SK-MEL-5 (cell line): ENCODE measurements around the gene SLC2A6. TPM values are rescaled to one million over a fixed set of nuclear protein-coding genes. Genes with fewer than 3 reads are reported as not detected.

Experiments used
- DNase-seq: peaks from one replicate; pipeline ENCODE4 v3.0.0-alpha.2; 2016; ENCODE audit warnings: low read depth, low spot score
- in situ Hi-C: cut with HindIII; loops from 2 replicates; pipeline ENCODE4 v1.10.0; 2016; ENCODE audit warnings: low sequenced_read_pairs, high pct_unique_total_duplicates, low pct_unique_long_range_greater_than_20kb
- total RNA-seq: library from RNA; depleted of rRNA; stranded (reverse); fragments of >200 nt; shearing (Covaris generic); gene quantifications from 2 replicates; pipeline ENCODE4 v1.2.3, GENCODE V29; 2014; rRNA removed

SLC2A6 gene
- total RNA-seq, 1 experiment from 2014 or later, result 5.0 TPM

DNA sequence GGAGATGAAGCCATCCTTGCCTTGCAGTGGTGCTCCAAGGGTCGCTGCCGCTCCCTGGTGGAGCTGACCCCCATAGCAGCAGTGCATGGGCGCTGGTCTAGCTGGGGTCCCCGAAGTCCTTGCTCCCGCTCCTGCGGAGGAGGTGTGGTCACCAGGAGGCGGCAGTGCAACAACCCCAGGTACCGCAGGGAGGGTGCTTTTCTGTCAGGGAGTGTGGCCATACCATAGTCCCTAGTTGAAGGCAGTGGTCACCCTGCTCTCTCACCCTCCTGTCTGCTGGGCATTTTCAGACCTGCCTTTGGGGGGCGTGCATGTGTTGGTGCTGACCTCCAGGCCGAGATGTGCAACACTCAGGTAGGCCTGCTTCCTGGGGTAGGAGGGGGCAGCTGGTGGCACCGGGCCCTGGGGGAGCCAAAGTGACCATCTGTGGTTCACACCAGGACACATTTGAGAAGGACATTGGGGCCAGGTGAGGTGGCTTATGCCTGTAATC lies 45.5 kb downstream of the SLC2A6 start:
- in situ Hi-C loops, result no loop called here
- DNase-seq, result no peak

DNA sequence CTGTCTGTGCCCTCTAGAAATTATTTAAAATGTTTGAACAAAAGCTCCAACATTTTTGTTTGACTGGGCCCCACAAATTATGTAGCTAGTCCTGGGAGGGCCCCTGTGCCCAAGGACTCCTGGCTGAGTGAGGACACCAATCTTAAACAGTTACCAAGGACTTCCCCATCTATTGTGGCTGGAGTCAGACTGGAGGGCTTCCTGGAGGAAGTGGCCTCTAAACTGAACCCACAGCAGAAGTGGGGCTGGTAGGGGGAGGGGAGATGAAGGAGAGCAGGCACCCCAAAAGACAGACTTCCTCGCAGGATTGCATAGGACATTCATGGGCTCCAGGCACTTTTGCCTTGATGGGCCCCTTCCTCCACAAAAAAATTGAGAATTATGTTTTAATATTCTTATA lies 48.7 kb downstream of the SLC2A6 start:
- DNase-seq, result no peak
- in situ Hi-C loops, result no loop called here

DNA sequence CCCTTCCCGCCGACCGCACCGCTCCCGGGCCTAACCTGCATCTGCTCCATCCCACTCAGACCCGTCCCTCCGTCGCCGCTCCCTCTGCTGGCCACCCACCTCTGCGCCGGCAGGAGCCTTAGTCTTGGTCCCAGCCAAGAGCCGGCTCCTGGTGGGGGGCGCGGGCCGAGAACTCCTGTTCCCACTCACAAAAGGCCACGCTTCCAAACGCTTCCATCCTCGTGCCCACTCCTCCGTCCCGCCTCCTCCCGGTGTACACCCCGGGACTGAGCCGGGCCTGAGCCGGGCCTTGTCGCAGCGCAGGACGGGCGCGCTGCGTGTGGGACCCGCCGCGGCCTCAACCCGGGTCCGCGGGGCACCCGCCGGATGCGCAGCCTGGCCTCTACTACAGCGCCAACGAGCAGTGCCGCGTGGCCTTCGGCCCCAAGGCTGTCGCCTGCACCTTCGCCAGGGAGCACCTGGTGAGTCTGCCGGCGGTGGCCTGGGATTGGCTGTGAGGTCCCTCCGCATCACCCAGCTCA lies 49.2 kb downstream of the SLC2A6 start:
- in situ Hi-C loops, result no loop called here
- DNase-seq, result no peak

DNA sequence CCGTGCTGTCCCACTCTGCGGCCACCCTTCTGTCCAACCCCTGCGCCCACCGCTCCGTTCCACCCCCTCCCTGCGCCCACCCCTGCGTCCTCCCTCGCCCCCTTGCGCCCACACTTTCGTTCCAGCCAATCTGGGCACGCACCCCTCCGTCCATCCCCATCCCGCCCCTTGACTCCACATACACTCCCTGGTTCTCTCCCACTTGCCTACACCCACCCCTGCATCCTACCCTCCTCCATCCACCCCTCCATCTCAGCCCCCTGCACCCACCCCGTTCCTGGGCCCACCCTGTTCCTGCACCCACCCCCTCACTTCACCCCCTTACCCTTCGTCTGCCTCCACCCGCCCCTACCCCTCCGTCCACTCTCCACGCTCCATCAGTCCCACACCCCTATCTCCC lies 49.7 kb downstream of the SLC2A6 start:
- in situ Hi-C loops, result no loop called here

DNA sequence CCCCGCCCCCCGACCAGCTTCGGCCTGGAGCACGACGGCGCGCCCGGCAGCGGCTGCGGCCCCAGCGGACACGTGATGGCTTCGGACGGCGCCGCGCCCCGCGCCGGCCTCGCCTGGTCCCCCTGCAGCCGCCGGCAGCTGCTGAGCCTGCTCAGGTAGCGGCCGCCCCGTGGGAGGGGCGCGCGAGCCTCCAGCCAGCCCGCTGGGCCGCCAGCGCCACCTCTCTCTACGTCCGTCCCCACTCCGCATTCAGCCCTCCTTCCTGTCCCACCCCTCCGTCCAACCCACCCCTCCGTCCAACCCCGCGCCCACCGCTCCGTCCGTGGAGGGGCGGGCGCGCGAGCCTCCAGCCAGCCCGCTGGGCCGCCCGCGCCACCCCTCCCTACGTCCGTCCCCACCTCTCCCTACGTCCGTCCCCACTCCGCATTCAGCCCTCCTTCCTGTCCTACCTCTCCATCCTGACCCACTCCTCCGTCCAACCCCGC lies 50.2 kb downstream of the SLC2A6 start:
- DNase-seq, result no peak
- in situ Hi-C loops, result no loop called here

More for the DNA sequence above, 49.7 kb downstream of the SLC2A6 start:
- DNase-seq, result no peak

DNA sequence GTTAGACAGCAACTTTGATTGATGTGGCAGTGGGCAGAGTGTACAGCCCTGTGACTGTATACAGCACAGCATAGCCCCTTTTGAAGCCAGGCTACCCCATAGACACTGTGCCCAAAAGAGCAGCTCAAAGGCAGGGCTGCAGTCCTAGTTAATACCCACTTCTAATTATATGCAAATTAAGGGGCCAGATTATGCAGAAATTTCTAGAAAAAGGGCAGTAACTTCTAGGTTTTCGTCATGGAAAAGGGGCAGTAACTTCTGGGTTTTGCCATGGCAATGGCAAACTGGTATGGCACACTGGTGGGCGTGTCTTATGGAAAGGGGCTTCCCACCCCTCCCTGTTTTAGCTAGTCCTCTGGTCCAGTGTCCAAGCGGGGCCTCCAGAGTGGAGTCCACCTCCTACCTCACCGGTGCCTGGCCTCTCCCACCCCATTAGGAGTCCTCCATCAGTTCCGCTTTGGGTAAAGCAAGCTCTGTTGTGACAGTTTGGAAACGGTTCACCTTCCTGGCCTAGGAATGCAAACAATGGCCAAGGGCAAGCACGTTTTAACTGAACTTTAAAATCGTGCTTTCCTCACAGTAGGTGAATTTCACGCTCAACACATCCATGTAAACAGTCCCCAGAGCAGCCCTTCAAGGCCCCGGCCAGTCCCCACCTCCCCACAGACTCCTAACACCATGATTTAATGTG lies 51.1 kb downstream of the SLC2A6 start:
- DNase-seq, result no peak
- in situ Hi-C loops, result no loop called here

DNA sequence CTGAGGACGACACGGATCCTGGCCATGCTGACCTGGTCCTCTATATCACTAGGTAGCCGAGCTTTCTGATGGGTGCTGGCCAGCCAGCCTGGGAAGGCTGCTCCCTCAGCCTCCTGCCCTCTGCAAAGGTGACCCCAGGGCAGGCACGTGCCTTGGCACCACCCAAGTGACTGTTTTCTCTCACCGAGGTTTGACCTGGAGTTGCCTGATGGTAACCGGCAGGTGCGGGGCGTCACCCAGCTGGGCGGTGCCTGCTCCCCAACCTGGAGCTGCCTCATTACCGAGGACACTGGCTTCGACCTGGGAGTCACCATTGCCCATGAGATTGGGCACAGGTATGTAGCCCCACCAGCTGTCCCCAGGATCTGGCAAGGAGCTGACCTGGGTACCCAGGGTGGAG lies 52.9 kb downstream of the SLC2A6 start:
- in situ Hi-C loops, result no loop called here
- DNase-seq, result no peak

DNA sequence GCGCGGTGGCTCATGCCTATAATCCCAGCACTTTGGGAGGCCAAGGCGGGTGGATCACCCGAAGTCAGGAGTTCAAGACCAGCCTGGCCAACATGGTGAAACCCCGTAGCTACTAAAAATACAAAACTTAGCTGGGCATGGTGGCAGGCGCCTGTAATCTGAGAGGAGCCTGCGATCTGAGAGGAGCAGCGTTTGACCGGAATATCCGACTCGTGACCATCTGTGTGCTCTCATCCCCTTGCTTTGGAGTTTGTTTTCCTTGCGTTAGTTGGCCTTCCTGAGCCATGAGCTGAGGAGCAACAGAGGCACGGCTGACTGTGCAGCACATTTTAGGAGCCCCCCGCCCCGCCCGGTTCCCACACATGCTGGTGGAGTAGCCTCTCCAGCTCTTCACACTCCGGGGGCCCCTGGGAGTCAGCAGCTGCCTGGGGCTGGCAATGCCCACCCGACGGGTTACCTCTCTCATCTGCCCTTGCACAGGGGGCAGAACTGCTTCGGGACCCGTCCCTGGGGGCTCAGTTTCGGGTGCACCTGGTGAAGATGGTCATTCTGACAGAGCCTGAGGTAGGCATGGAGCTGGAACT lies 53.8 kb downstream of the SLC2A6 start:
- in situ Hi-C loops, result no loop called here

DNA sequence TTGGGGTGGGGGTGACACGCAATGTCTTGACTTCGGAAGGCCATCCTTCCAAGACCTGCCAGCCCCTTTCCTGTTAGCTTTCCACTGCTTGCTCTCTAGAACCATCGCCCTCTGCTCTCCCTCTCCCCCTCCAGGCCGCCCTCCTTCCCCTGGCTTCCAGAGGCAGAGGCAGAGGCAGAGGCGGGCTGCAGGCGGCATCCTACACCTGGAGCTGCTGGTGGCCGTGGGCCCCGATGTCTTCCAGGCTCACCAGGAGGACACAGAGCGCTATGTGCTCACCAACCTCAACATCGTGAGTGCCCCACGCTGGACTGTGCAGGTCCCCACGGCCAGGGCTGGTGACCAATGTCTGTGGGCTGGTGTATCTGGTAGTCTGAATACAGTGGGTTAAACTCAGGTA lies 54.7 kb downstream of the SLC2A6 start:
- DNase-seq, result no peak
- in situ Hi-C loops, result no loop called here

More for the DNA sequence above, 53.8 kb downstream of the SLC2A6 start:
- no peak for DNase-seq

DNA sequence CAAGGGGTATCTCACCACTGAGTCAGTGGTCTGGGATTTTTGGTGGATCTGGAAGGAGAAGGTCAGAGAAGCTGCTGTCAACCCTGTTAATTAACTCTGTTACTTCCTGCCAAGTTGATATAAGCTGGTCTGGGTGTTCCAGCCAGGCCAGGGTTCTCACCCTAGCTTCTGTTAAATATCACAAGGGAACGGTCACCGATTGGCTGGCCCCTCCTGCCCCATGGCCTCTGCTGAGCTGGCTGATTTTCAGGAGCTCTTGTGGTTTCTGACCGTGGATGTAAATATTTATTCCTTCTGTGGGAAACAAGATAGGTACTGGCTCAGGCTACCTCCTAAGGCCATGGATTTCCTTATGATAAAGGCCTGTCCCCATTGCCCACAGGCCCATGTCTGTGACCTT lies 55.7 kb downstream of the SLC2A6 start:
- no peak for DNase-seq
- in situ Hi-C loops, result no loop called here

DNA sequence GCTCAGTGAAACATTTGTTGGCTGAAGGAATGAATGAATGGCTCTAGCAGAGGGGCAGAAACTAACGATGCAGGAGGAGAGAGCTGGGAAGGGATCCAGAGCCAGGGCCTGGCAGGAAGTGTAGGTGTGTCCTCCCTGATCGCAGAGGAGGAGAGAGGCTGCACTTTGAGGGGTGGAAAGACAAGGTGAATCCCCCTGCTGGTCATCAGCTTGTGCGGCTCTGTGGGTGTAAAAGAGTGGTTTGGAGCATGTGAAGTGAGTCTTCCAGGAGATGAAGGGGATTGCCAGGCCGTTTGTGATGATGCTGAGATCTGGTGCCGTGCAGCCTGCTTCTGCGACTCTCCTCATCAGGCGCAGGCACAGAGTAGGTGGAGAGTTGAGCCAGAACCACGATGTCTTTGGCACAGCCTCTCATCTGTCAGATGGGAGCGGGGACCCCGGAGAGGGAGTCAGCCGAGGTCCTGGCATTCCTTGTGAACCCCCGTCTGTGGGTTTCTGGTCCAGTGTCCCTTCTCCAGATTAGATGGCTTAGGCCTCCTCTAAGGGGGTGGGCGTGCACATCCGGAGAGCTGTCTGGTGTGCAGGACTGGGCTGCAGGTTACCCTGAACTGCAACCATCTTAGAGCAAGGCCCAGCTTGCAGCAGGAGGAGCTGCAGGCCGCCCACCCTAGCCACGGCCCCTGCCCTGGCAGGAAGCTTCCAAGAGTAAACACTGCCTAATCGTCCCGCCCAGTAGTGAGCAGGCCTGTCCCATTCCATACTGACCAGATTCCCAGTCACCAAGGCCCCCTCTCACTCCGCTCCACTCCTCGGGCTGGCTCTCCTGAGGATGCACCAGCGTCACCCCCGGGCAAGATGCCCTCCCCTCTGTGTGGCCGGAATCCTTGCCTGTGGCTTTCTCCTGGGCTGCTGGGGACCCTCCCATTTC lies 57.0 kb downstream of the SLC2A6 start, which contains the start of gene ADAMTS13:
ADAMTS13 (plus strand) TSS at position 753 of the 928 bp plus-strand sequence; CDS start at position 830, 77 bp downstream.
- DNase-seq, result peak; percentile 37
- in situ Hi-C loops, result no loop called here

Other genes with a start within 250 kb of the SLC2A6 start
- gene ABO, start 203.9 kb downstream of the SLC2A6 start, total RNA-seq, result not detected in 2 replicates
- gene SURF6, start 142.9 kb downstream of the SLC2A6 start, total RNA-seq, result 28.7 and 32.3 TPM in 2 replicates
- gene MED22, start 131.0 kb downstream of the SLC2A6 start, total RNA-seq, result 19.3 and 20.5 TPM in 2 replicates
- 2,381 and 2,529 TPM in 2 replicates for gene RPL7A, start 130.9 kb downstream of the SLC2A6 start, total RNA-seq
- gene SURF1, start 122.6 kb downstream of the SLC2A6 start, total RNA-seq, result 50.3 and 64.2 TPM in 2 replicates
- 35.8 and 39.3 TPM in 2 replicates for gene SURF2, start 122.5 kb downstream of the SLC2A6 start, total RNA-seq
- 469 and 490 TPM in 2 replicates for gene SURF4, start 103.0 kb downstream of the SLC2A6 start, total RNA-seq
- gene STKLD1, start 102.7 kb downstream of the SLC2A6 start, total RNA-seq, result 1.4 and 1.7 TPM in 2 replicates
- gene REXO4, start 61.1 kb downstream of the SLC2A6 start, total RNA-seq, result 27.3 and 29.2 TPM in 2 replicates
- 0.67 and 1.7 TPM in 2 replicates for gene ADAMTS13, start 56.7 kb downstream of the SLC2A6 start, total RNA-seq
- 2.9 and 3.6 TPM in 2 replicates for gene CACFD1, start 19.1 kb downstream of the SLC2A6 start, total RNA-seq
- gene MYMK, start 45.9 kb upstream of the SLC2A6 start, total RNA-seq, result not detected in 2 replicates
- gene ADAMTSL2, start 55.6 kb upstream of the SLC2A6 start, total RNA-seq, result 0.83 and 1.1 TPM in 2 replicates
- not detected in 2 replicates for gene FAM163B, start 130.3 kb upstream of the SLC2A6 start, total RNA-seq
- not detected in 2 replicates for gene DBH, start 157.3 kb upstream of the SLC2A6 start, total RNA-seq